GM10847 (cell line): Measurements from ENCODE around the gene GJB1.

ENCODE experiments used
- POLR2A ChIP-seq: IDR thresholded peaks from 2 replicates; pipeline ENCODE4 v1.6.1; 2011; ENCODE audit not compliant: insufficient read length; ENCODE audit errors: extremely low read depth

Gene GJB1

DNA sequence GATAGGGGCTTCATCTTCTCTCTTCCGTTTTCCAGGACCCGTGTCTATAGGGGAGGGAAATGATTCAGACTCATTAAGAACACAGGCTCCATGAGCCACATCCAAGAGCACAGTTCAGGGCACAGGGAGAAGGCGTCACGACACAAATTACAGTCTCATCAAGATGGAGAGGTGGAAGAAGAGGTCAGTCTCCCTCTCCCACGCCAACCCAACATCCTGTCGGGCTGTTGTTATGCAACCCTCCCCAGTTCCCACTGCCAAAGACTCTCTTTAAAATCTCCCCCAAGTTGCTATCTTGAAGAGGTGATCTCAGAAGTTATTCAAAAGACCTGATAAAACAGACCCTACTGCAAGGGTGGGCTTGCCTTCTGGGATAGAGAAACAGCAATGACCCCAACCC, 18.3 kb downstream of the GJB1 start:
- TF ChIP-seq POLR2A = no peak

DNA sequence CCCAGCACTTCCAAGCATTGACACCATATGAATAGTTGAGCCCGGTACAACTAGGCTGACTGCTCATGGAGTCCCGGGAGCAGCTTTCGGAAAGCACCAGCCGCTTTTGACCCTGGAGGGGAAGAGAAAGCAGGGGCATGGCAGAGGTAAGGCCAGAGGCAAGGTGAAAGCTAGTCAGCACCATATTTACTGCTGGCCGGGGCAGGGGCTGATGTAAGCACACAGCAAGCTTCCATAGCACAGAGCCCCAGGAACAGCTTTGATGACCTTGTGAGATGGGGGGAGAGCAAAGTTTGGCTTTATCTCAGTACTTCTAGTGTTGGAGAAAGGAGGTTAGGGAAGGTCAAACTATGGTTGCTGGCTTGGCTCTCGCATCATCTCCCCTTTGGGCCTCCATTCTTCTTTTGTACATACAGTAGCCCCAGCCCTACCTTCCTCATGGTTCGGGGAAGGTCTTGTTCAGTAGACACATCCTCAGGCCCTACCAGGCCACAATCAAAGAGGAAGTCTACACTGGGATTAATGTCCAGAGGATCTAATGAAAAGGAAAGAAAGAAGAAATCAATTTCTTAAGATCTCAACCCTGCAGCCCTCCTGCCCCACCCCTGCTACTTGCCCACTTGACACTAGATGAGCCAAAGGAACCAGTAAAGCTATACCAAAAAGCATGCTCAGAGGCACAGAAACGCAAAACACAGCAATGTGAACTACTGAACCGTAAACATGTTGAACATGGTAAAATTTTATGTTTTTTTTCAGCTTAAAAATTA, 21.5 kb downstream of the GJB1 start:
- TF ChIP-seq POLR2A = no peak

DNA sequence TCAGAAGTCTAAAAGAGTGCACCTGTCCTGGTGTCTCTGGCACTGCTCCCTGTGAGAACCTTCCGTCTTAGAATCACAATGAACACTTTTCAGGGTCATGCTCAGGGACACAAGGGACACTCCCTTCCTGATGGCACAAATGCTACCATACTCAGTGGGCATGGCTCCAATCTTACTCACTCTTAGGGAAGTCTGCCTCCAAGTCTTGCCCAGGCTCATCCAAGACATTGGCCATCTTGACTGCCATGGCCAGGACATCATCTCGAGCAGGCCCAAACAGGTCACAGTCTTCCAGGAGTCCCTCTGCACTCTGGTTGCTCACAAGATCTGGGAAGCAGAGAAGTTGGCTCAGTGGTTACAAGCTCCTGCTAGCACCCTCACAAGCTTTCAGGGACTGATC, 22.1 kb downstream of the GJB1 start:
- no peak for TF ChIP-seq POLR2A

DNA sequence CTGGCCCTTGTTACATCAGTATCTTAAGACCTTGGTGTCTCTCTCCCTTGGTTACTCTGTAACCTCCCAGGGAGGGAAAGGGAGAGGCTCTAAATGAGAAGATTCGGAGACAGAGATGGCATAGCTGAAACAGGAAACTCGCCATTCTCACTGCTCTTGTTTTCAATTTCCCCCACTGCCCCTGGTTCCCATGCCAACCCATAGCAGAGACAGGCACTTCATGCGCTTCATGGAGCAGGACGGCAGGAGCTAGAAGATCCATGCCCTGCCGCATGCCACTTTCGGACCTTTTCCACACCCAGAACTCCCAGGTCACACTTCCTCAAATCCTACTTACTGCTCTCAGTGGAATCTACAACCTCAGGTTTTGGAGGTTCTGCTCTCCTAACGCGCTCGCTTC, 27.8 kb downstream of the GJB1 start:
- no peak for TF ChIP-seq POLR2A

DNA sequence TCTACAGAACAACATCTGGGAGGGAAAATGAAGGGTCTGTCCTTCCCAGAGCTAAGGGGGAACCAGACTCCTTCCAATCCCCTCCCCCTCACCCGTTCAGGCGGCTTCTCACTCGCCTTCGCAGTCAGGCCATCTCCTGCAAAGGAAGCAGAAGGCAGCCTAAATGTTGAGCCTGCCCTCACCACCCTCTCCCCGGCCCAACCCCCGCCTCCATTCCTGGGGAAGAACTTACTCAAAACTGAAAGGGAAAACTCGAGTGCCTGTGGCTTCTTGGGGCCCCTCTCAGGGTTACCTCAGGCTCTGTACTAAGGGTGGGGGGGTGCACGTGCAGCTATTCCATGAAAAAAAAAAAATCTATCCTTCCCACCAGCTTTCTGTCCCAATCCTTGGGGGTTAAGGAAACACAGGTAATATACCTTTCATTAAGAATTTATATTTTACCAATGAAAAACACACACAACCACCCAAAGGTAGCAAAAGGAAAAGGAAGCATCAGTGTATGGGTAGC, 28.5 kb downstream of the GJB1 start:
- TF ChIP-seq POLR2A = no peak

DNA sequence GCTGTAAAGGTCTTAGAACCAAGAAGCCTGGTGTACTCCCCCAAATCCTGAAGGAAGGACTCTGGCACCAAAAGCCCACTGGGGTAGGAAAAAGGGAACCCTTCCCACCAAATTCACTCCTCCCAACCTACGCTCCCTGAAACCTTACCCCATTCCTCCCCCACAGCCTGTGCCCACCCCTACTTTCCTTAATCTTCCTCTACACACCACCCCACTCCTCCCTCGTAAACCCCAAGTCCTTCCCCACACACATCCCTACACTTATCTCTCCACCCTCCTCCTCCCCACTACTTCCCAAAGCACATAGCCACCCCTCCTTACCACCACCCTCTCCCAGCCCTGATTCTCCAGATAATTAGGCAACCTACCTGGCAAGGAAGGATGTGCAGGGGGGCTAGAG, 29.2 kb downstream of the GJB1 start:
- no peak for TF ChIP-seq POLR2A

DNA sequence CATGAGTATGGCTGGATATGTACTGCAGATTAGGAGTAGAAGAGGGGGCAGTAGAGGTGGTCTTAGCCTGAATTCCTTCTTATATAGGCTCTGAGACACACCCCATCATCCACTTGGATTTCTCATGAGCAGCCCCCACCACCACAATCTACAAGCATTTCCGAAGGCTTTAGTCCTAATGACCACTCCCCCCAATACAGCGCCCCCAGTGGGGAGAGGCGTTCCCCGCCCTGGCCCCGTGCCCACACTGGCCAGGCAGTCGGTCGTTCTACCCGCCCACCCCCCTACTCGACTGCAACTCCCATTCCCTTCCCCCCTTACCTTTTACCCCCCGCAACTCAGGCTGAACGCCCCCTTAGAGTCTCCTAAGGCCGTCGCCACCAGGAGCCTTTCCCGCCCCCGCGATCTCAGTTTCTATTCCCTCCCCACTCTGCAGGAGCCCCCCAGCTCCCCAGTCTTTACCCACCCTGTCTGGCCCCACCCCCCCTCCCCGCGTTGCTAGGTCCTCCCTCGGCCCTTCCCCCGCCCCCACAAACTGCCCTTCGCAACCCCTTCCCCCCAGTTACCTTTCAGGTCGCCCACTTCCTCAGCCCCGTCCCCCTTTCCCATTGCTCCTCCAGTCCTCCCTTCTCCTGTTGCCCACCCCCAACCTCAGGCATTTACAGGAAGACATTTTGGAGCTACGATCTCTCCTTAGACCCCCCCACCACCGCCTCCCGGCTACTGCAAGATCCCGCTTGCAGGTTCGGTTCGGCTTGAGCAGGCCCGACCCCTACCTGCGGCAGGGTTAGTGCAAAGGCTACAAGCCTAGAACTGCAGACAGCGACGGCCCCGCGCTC, 30.4 kb downstream of the GJB1 start:
- TF ChIP-seq POLR2A = no peak

DNA sequence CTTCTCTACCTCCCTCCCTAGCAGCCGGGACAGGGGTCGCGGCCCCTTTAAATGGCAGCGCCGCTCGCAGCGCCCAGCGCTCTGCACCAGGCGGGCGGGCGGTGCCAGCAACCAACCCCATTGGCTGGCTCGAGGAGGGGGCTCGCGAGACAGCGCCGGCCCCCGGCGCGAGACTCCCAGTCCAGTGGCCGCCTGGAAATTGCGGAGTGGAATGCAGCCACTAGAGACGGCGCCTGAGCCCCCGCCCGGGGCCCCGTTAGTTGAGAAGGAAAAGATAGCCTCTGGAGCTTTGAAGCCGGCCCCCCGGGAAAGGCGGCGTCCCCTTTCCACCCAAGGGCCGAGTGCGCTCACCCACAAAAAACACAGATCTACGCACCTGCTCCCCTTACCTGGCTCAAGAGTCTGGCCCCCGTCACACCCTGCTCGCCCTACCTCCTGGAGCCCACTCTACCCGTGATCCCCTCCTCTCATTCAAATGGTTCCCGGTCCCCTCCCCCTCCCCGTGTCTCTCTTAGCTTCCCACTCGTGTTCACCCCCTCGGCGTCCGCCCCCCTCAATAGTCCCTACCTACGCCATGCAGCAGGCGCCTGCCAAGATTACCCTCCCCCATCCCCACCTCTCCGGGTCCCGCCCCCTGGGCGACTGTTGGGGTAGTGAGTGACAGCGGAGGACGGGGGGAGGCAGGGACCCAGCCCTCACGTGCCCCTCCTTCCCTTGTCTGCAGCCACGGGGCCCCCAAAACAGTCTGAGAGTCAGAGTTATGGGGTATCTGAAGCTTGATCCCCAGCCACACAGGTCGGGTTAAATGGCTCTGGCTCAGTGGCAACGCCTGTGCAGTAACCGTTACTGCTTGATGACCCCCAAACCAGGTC, 31.3 kb downstream of the GJB1 start, which contains the start of gene ZMYM3:
Gene ZMYM3 (minus strand): TSS at position 49 of the 872 bp plus-strand sequence. CDS start 885 bp downstream, outside the sequence.
- TF ChIP-seq POLR2A = peak; percentile 13

DNA sequence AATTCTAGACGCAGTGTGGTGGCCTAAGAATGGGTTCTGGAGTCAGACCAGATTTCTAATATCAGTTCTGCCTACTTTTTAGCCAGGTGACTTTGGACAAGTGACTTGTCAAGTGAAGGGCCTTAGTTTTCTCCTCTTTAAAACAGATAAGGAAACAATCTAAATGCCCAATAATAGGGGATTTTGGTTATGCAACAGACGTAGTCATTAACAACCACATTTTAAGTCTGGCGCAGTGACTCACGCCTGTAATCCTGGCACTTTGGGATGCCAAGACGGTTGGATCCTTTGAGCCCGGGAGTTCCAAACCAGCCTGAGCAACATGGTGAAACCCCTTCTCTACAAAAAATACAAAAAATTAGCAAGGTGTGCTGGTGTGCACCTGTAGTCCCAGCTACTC, 33.0 kb downstream of the GJB1 start:
- no peak for TF ChIP-seq POLR2A

DNA sequence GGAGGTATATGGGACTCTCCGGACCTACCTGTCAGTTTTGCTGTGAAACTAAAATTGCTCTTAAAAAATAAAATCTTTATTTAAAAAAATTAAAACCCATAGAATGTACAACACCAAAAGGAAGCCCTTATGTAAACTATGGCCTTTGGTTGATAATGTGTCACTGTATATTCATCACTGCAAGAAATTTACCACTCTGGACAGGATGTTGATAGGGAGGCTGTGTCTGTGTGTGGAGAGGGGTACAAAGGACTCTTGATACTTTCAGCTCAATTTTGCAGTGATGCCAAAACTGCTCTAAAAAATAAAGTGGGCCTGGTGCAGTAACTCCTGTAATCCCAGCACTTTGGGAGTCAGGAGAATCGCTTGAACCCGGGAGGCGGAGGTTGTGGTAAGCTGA, 33.8 kb downstream of the GJB1 start:
- no peak for TF ChIP-seq POLR2A

DNA sequence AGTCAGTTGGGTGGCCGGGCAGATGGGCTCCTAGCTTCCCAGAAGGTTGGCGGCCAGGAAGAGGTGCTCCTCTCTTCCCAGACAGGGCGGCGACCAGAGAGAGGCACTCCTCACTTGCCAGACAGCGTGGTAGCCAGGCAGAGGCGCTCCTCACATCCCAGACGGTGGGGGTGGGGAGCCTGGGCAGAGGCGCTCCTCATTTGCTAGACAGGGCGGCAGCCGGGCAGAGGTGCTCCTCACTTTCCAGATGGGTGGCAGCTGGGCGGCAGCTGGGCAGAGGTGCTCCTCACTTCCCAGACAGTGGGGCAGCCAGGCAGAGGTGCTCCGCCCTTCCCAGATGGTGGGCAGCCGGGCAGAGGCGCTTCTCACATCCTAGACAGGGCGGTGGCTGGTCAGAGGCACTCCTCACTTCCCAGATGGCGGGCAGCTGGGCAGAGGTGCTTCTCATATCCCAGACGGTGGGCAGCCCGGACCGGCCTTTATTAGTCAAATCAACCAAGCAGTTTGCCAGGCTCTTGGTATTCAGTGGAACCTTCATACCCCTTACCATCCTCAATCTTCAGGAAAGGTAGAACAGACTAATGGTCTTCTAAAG, 46.9 kb downstream of the GJB1 start:
- TF ChIP-seq POLR2A = no peak
